CD4-positive, alpha-beta T cell treated with Interleukin-12 subunit alpha and Interleukin-12 subunit beta, for 1 hour (primary cell): ENCODE measurements around the gene KCNQ5.

Experiments used
- DNase-seq: peaks from one replicate; pipeline ENCODE4 v3.0.0-alpha.2; 2020

KCNQ5 gene

GRCh38 chr6:72689107-72689954 is 67.5 kb downstream of the KCNQ5 start:
- DNase-seq = no peak

- DNase-seq = no peak
Measured at GRCh38 chr6:72691249-72691648, 69.4 kb downstream of the KCNQ5 start.

- DNase-seq = no peak
Measured at GRCh38 chr6:72696055-72696454, 74.2 kb downstream of the KCNQ5 start.

- no peak for DNase-seq
Measured at GRCh38 chr6:72699159-72699558, 77.3 kb downstream of the KCNQ5 start.

GRCh38 chr6:72702421-72702820 is 80.6 kb downstream of the KCNQ5 start:
- DNase-seq = no peak

- no peak for DNase-seq
Measured at GRCh38 chr6:72703093-72703492, 81.2 kb downstream of the KCNQ5 start.

GRCh38 chr6:72704979-72705378 is 83.1 kb downstream of the KCNQ5 start:
- no peak for DNase-seq

GRCh38 chr6:72709431-72709830 is 87.6 kb downstream of the KCNQ5 start:
- DNase-seq = no peak

- no peak for DNase-seq
Measured at GRCh38 chr6:72711731-72712130, 89.9 kb downstream of the KCNQ5 start.

- DNase-seq = no peak
Measured at GRCh38 chr6:72712910-72713309, 91.0 kb downstream of the KCNQ5 start.

- DNase-seq = no peak
Measured at GRCh38 chr6:72715119-72715518, 93.3 kb downstream of the KCNQ5 start.

- no peak for DNase-seq
Measured at GRCh38 chr6:72716916-72717315, 95.1 kb downstream of the KCNQ5 start.

GRCh38 chr6:72720464-72720863 is 98.6 kb downstream of the KCNQ5 start:
- no peak for DNase-seq

- no peak for DNase-seq
Measured at GRCh38 chr6:72721346-72721745, 99.5 kb downstream of the KCNQ5 start.

GRCh38 chr6:72724545-72724944 is 102.7 kb downstream of the KCNQ5 start:
- no peak for DNase-seq

GRCh38 chr6:72728706-72729343 is 107.0 kb downstream of the KCNQ5 start:
- DNase-seq = no peak

- no peak for DNase-seq
Measured at GRCh38 chr6:72733045-72733444, 111.2 kb downstream of the KCNQ5 start.

GRCh38 chr6:72738091-72738490 is 116.2 kb downstream of the KCNQ5 start:
- DNase-seq = no peak

GRCh38 chr6:72739368-72739779 is 117.5 kb downstream of the KCNQ5 start:
- DNase-seq = no peak

GRCh38 chr6:72740135-72740534 is 118.3 kb downstream of the KCNQ5 start:
- no peak for DNase-seq

- no peak for DNase-seq
Measured at GRCh38 chr6:72741083-72741482, 119.2 kb downstream of the KCNQ5 start.

- DNase-seq = no peak
Measured at GRCh38 chr6:72742001-72742673, 120.3 kb downstream of the KCNQ5 start.

GRCh38 chr6:72746276-72746675 is 124.4 kb downstream of the KCNQ5 start:
- DNase-seq = no peak

- no peak for DNase-seq
Measured at GRCh38 chr6:72748759-72749158, 126.9 kb downstream of the KCNQ5 start.
